SK-N-SH (cell line): ENCODE data around the gene DUSP3. TPM values are rescaled to one million over a fixed set of nuclear protein-coding genes. Genes with fewer than 3 reads are reported as not detected.

Experiments
- CTCF ChIA-PET: fragments of 300-600, 350-600 bp; formaldehyde crosslinking; extraction: SDS; loops from one replicate; lab custom pipeline; 2021; lab: Yijun Ruan, JAX
- POLR2A ChIA-PET: fragments of 350-600 bp; sonication (Branson Sonifier 250); formaldehyde crosslinking; extraction: SDS; loops from one replicate; lab custom pipeline; 2020; ENCODE audit warnings: antibody characterized with exemption, inconsistent platforms; lab: Yijun Ruan, JAX
- DNase-seq: peaks from one replicate; pipeline ENCODE4 v3.0.0; 2012
- H2AFZ ChIP-seq: fragments of 200-600 bp; sonication (generic); 2 replicates; pipeline ENCODE4 v1.8.1; 2016; ENCODE audit warnings: antibody characterized with exemption, mild to moderate bottlenecking, low read depth
- H3F3A ChIP-seq: fragments of 200-600 bp; sonication (generic); replicated peaks from 2 replicates; pipeline ENCODE3; 2016; ENCODE audit warnings: antibody characterized with exemption, mild to moderate bottlenecking; ENCODE audit not compliant: insufficient read depth
- H3K27ac ChIP-seq, 2 experiments: fragments of 200-500 bp in 1 of 2; fragments of 200-600 bp in 1 of 2; sonication (Bioruptor generic) in 1 of 2; sonication (generic), shearing (Covaris generic) in 1 of 2; 2 replicates each; pipeline versions ENCODE4 v1.5.1 to v1.6.1; 2014 to 2016; ENCODE audit warnings: low read depth in 2 of 2, inconsistent platforms in 1 of 2, low read length in 1 of 2, mild to moderate bottlenecking in 1 of 2, mixed read lengths in 1 of 2
- H3K27me3 ChIP-seq: fragments of 200-600 bp; sonication (generic), shearing (Covaris generic); 2 replicates; pipeline ENCODE4 v1.6.1; 2016; ENCODE audit warnings: mixed run types; ENCODE audit not compliant: insufficient read depth
- H3K36me3 ChIP-seq, 2 experiments: fragments of 200-500 bp in 1 of 2; fragments of 200-600 bp in 1 of 2; sonication (Bioruptor generic) in 1 of 2; sonication (generic) in 1 of 2; replicated peaks in 1 of 2; 2 replicates each; pipeline versions ENCODE3 to v1.5.1; 2014 to 2016; ENCODE audit warnings: low read length in 1 of 2, mild to moderate bottlenecking in 1 of 2; ENCODE audit not compliant: insufficient read depth in 2 of 2, control insufficient read depth in 1 of 2
- H3K4me1 ChIP-seq, 2 experiments: fragments of 200-500 bp in 1 of 2; fragments of 200-600 bp in 1 of 2; sonication (Bioruptor generic) in 1 of 2; sonication (generic), shearing (Covaris generic) in 1 of 2; 2 replicates each; pipeline versions ENCODE4 v1.5.1 to v1.6.1; 2014 to 2016; ENCODE audit warnings: low read depth in 1 of 2, low read length in 1 of 2, mixed run types in 1 of 2; ENCODE audit not compliant: insufficient read depth in 2 of 2, control insufficient read depth in 1 of 2
- H3K4me2 ChIP-seq: fragments of 200-600 bp; sonication (generic), shearing (Covaris generic); 2 replicates; pipeline ENCODE4 v1.6.1; 2017; ENCODE audit warnings: mixed run types
- H3K4me3 ChIP-seq, 2 experiments: fragments of 200-500 bp in 1 of 2; fragments of 200-600 bp in 1 of 2; sonication (Bioruptor generic) in 1 of 2; sonication (generic), shearing (Covaris generic) in 1 of 2; 2 replicates each; pipeline versions ENCODE4 v1.5.1 to v1.8.1; 2014 to 2016; ENCODE audit warnings: low read depth in 2 of 2, inconsistent platforms in 1 of 2, low read length in 1 of 2, mild to moderate bottlenecking in 1 of 2, mixed read lengths in 1 of 2, moderate library complexity in 1 of 2
- H3K79me2 ChIP-seq: fragments of 200-600 bp; sonication (generic); 2 replicates; pipeline ENCODE4 v1.8.1; 2017; ENCODE audit warnings: mild to moderate bottlenecking; ENCODE audit not compliant: insufficient read depth
- H3K9ac ChIP-seq: fragments of 200-600 bp; sonication (generic); 2 replicates; pipeline ENCODE4 v1.6.1; 2017; ENCODE audit warnings: mixed run types
- H3K9me2 ChIP-seq: fragments of 200-600 bp; sonication (generic); 2 replicates; pipeline ENCODE4 v1.6.1; 2017; ENCODE audit warnings: mixed run types
- H3K9me3 ChIP-seq: fragments of 200-600 bp; sonication (generic); 2 replicates; pipeline ENCODE4 v1.6.1; 2017; ENCODE audit warnings: mixed run types, mild to moderate bottlenecking, moderate library complexity
- H4K20me1 ChIP-seq: fragments of 200-600 bp; sonication (generic); 2 replicates; pipeline ENCODE4 v1.6.1; 2017; ENCODE audit warnings: mild to moderate bottlenecking, mixed run types; ENCODE audit not compliant: insufficient read depth
- CHD2 ChIP-seq: fragments of 150-350 bp; IDR thresholded peaks from 2 replicates; pipeline ENCODE4 v1.6.1; 2018; ENCODE audit warnings: low read length; ENCODE audit not compliant: partially characterized antibody
- CTCF ChIP-seq: fragments of 200-600 bp; sonication (generic); IDR thresholded peaks from 2 replicates; pipeline ENCODE4 v1.6.1; 2017; ENCODE audit warnings: antibody characterized with exemption, mild to moderate bottlenecking, moderate library complexity
- EZH2phosphoT487 ChIP-seq: fragments of 200-600 bp; sonication (generic); IDR thresholded peaks from 2 replicates; pipeline ENCODE4 v1.6.1; 2017; ENCODE audit warnings: low read depth, mixed run types, mild to moderate bottlenecking, antibody characterized with exemption, moderate library complexity, borderline replicate concordance
- MXI1 ChIP-seq: IDR thresholded peaks from 2 replicates; pipeline ENCODE4 v1.6.1; 2012; ENCODE audit warnings: mild to moderate bottlenecking, low read depth, low read length, improper control_type of control experiment
- POLR2AphosphoS5 ChIP-seq: IDR thresholded peaks from 2 replicates; pipeline ENCODE4 v1.6.1; 2012; ENCODE audit warnings: low read depth, low read length
- RAD21 ChIP-seq: IDR thresholded peaks from 2 replicates; pipeline ENCODE4 v1.6.1; 2012; ENCODE audit warnings: mild to moderate bottlenecking, low read length
- REST ChIP-seq: IDR thresholded peaks from 2 replicates; pipeline ENCODE4 v1.6.1; 2012; ENCODE audit warnings: mild to moderate bottlenecking, low read depth, low read length, moderate library complexity
- SIN3A ChIP-seq: IDR thresholded peaks from 2 replicates; pipeline ENCODE4 v1.6.1; 2012; ENCODE audit warnings: low read depth, mild to moderate bottlenecking, low read length, moderate library complexity, borderline replicate concordance
- TAF1 ChIP-seq: IDR thresholded peaks from 2 replicates; pipeline ENCODE4 v1.6.1; 2012; ENCODE audit warnings: low read depth, mild to moderate bottlenecking, low read length, moderate library complexity, borderline replicate concordance
- WGBS: methylation state at CpG from one replicate; pipeline ENCODE4 v1.1.6; 2017; ENCODE audit warnings: low lambda C conversion rate; 5-methylcytosine and 5-hydroxymethylcytosine counted together
- polyA plus RNA-seq, 3 experiments: library from polyadenylated mRNA; depleted of rRNA; stranded (reverse); fragments of >200 nt; gene quantifications; 2 replicates each; pipeline ENCODE4 v1.2.3, GENCODE V29; 2012

DUSP3 gene
- polyA plus RNA-seq, 1 of the 3 experiments (the other 2 are of a cell fraction): 31.5 TPM

GRCh38 chr17:43774304-43775250, 4.2 kb downstream of the DUSP3 start:
- TF ChIP-seq RAD21 (no peak), SIN3A (no peak), POLR2AphosphoS5 (no peak), CHD2 (no peak), MXI1 (no peak), EZH2phosphoT487 (no peak), REST (no peak), CTCF (no peak), TAF1 (no peak)
- H3K36me3 ChIP-seq: peaks cover 38 to 47% of the 10 kb centered on the region in 2 experiments
- DNase-seq: no peak
- H3K27me3 ChIP-seq: no peaks in the 10 kb centered on the region
- CTCF ChIA-PET: interaction anchor here (1.0 to 6.2 kb wide), 5 partner anchors 8 to 133 kb away, joined by 3 to 59 read pairs (median 6); partner anchors contain the start of gene MPP2
- peaks cover 7% of the 10 kb centered on the region for H3F3A ChIP-seq
- no peak overlapping the region for H2AFZ ChIP-seq
- H3K27ac ChIP-seq: no peak overlapping the region
- H3K79me2 ChIP-seq: peaks cover 51% of the 10 kb centered on the region
- no peak overlapping the region for H3K4me3 ChIP-seq
- H3K9me2 ChIP-seq: no peaks in the 10 kb centered on the region
- WGBS: 97% methylated on average over 14 of the region's 16 CpGs
- H4K20me1 ChIP-seq: peaks cover 15% of the 10 kb centered on the region
- peaks cover 6 to 8% of the 10 kb centered on the region in 2 experiments; a peak in 1 of 4 replicates for H3K4me1 ChIP-seq
- no peaks in the 10 kb centered on the region for H3K9me3 ChIP-seq
- POLR2A ChIA-PET: no interaction called here
- no peak overlapping the region for H3K9ac ChIP-seq
- no peak overlapping the region for H3K4me2 ChIP-seq
